HUDEP-2 (cell line): ENCODE results near the gene ANKS6.

Experiments used
- DNase-seq, 76 experiments: peaks; one replicate each; lab custom pipeline; 2025; ENCODE audit not compliant: unreplicated experiment in 76 of 76; lab: John Stamatoyannopoulos, UW

ANKS6 gene

GRCh38 chr9:98793031-98793430, 3.3 kb downstream of the ANKS6 start:
- no peak for DNase-seq

GRCh38 chr9:98791608-98792490, 4.5 kb downstream of the ANKS6 start:
- DNase-seq = no peak

DNA sequence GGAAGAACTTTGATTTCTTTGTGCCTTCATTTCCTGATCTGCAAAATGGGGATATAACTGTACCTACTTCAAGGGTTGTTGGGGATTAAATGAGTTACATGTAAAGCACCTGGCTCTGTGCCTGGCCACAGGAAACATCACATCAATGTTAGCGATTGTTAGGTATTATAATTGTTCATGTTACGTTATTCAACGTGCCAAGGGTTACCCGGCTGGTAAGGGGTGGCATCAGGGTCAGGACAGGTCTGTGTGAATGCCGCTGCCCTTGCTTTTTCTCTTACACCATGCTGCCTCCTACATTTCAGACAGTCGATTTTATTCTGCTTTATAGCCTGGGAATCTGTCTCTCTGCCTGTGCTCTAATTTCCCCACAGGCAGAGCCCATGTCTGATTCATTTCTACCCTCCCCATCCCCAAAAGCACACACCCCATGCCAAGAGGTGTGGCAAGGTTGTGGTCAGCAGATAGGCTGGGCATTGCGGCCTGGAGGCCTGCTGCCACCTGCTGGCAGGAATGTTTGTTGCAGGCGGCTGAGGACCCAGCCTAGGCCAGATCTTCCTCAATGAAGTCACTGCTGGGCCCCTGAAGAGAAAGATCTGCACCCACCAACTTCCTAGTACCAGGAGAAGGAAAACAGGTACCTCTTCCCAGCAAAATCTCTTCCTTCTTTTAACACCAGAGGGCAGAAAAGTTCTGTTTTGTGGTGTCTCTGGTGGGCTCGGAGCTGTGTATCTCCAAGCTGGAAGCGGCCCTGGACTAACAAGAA, 5.3 kb downstream of the ANKS6 start:
- DNase-seq = peak in 74 of 76 experiments; percentile 29 to 87 (median 74)

GRCh38 chr9:98790134-98790841, 6.1 kb downstream of the ANKS6 start:
- DNase-seq = peak in 4 of 76 experiments; percentile 3 to 8 (median 6)

GRCh38 chr9:98789483-98790133, 6.7 kb downstream of the ANKS6 start:
- no peak for DNase-seq

- DNase-seq = no peak
Observed at GRCh38 chr9:98787766-98788335, 8.5 kb downstream of the ANKS6 start.

- DNase-seq = no peak
Observed at GRCh38 chr9:98786750-98787510, 9.4 kb downstream of the ANKS6 start.

DNA sequence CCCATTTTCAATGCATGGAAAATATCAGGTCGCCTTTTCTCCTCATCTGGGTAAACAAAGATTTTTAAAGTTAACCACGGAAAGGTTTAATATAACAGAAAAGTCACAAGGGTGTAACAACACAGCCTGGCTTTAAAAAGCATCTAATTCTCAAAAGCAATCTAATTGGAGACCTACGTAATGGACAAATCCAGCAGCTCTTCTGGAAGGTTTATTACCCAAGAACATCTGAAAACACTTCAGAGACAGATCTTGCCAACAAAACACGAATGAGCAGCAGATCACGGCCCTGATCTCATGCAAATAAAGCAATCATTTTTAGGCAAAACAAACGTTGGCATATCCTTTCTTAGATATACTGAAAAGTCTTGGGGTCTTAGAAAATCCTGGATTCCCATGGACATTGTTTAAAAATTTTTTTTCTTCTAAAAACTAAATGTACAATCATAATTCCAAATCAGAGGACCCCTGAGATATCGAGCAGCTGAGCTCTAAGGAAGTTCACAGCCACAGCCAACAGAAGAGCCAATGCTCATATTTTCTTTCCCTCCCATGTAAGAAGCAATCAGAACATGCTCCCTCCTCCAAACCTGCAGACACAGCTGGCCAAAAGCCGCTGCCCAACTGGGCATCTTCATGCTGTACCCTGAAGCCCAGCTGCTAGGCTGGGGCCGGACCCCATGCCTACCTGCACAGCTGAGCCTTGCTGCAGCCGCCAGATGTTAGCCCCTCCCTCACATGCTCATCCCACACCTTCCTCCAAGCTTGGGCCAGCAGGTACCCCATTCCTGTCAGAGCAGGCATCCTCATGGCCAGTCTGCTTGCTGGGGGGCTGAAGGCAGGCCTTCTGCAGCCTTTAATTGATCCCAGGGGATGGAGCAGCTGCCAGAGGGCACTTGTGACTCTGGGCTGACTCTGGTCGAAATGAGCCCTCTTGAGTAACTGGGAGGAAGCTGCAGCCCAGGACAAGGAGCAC, 11.2 kb downstream of the ANKS6 start:
- no peak for DNase-seq

GRCh38 chr9:98783518-98784226, 12.7 kb downstream of the ANKS6 start:
- no peak for DNase-seq

GRCh38 chr9:98781588-98782383, 14.6 kb downstream of the ANKS6 start:
- DNase-seq = no peak

DNA sequence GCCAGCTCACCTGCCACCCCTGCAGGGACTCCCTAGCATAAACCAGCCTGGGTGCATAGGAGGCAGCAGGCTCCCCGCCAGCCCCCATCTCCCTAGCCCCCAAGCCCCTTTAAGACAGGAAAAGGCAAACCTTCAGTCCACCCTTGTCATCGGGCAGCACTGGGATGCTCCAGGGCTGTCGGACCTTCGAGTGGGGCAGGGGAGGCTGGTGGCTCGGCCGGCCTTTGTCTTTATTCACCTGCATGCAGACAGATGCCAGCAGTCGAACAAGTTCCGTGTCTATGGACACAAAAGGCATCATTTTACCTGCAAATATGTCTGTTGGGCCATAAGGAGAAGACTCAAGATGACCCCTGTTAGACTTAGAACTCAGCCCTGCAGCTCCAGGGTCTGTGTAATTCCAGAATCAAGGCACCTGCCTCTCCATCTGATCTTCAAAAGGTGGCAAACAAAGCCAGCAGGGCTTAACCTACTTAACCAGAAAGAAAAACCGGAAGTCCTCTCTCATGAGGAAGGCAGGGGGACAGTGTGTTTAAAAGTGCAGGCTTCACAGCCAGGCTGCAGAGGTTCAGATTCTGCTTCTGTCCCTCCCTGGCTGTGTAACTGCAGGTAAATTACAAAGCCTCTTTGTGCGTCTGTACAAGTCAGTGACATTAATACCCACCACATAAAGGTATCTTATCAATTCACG, 16.2 kb downstream of the ANKS6 start:
- DNase-seq = no peak

- DNase-seq = no peak
Observed at GRCh38 chr9:98778711-98779530, 17.4 kb downstream of the ANKS6 start.

DNA sequence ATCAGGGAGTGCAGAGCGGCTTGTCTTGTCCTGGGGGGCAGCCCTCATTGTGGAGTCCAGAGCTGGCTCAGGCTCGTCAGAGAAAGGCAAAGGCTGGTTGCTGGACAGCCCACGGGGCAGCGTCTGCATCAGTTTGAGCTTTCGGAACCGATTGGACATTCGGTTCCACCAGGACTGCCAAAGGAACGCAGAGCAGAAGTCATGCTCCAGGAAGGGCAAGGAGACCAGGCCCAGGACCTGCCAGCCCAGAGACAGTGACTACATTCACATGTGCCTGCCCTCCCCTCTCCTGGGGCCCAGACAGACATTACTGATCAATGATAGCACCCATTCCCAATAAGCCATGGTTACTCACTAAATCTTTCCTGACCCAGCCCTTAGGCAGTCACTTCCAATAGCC, 18.1 kb downstream of the ANKS6 start:
- no peak for DNase-seq

DNA sequence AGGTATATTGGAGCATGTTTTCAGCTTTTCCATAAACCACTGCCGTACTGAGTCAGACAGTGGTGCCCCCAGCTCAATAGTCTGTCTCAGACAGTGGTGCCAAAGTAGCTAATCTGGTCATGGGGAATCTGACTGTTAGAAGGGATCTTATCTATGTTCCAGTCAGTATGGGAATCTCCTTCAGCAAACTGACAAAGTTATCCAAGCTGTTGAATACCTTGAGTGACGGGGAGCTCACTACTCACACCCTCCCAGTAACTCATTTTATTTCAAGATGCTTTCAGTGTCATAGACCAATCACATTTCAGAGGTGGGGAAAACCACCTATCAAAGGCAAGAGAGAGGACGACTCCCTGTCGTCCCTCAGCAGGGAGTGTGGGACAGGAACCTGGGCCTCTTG, 18.7 kb downstream of the ANKS6 start:
- DNase-seq = no peak

DNA sequence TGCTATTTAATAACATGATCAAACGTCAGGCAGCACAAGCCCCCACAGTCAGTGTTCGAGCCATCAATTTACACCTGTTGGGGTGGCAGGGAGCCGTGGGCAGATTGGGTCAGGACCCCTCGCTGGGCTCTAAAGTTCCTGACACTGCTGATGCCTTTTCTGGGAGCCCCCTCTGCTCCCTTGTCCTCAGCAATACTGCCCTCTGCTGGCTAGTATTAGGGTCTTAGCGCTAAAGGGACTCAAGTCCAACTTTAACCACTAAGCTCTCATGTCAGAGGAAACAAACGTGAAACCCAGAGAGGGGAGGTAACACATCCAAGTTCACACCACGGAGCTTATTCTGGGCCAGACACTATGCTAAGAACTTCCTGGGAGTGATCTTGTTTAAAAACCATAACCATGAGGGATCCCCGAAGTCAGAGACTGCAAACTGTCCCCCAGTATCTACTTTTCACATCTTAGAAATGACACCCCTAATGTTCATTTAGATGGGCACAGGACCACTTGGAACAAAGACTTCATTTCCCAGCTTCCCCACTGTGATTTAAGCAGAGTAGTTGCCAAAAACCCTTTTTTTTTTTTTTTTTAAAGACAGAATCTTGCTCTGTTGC, 20.4 kb downstream of the ANKS6 start:
- DNase-seq = peak in 39 of 76 experiments; percentile 2 to 61 (median 34)
